Ascending aorta (tissue), 2 donors: ENCODE data around the gene TNRC18. TPM values are rescaled to one million over a fixed set of nuclear protein-coding genes. Genes with fewer than 3 reads are reported as not detected.

Source experiments
- DNase-seq, 2 donors: peaks; one replicate each; pipeline ENCODE4 v3.0.0-alpha.2; 2019; ENCODE audit warnings: low spot score in 2 of 2
- H3K27ac ChIP-seq, 2 donors: fragments of 200-600 bp; sonication (generic); one replicate each; pipeline ENCODE4 v1.5.1; 2016 to 2017; ENCODE audit warnings: mild to moderate bottlenecking in 1 of 2
- H3K27me3 ChIP-seq: fragments of 200-600 bp; sonication (generic); one replicate; pipeline ENCODE4 v1.5.1; 2017
- H3K36me3 ChIP-seq, 2 donors: fragments of 200-600 bp; sonication (generic); one replicate each; pipeline ENCODE4 v1.5.1; 2016
- H3K4me1 ChIP-seq, 2 donors: fragments of 200-600 bp; sonication (generic); one replicate each; pipeline ENCODE4 v1.5.1; 2016 to 2017; ENCODE audit warnings: mild to moderate bottlenecking in 1 of 2
- H3K4me3 ChIP-seq, 2 donors: fragments of 200-600 bp; sonication (generic); one replicate each; pipeline ENCODE4 v1.5.1; 2016 to 2017; ENCODE audit warnings: mild to moderate bottlenecking in 1 of 2
- H3K9me3 ChIP-seq, 2 donors: fragments of 200-600 bp; sonication (generic); one replicate each; pipeline ENCODE4 v1.5.1; 2016
- intact Hi-C: fragments of 100-400 bp; cut with DNase I; formaldehyde crosslinking; loops from one replicate; pipeline ENCODE4 v1.15.1; 2023
- total RNA-seq: library from RNA; depleted of rRNA; stranded (reverse); fragments of >200 nt; gene quantifications from one replicate; pipeline ENCODE4 v1.1.0, GENCODE V29; 2016
- TF ChIP-seq, protein P1 (sequence below), 3 experiments: fragments of 200-600 bp in 2 of 3; fragments of 450-650 bp in 1 of 3; sonication (generic) in 2 of 3; IDR thresholded peaks; one replicate each; pipeline ENCODE4 v1.5.1; 2016 to 2019; ENCODE audit warnings: antibody characterized with exemption in 3 of 3, mild to moderate bottlenecking in 1 of 3, moderate library complexity in 1 of 3

Gene TNRC18
- total RNA-seq, 1 donor from 2014 or later, result 240 TPM

DNA sequence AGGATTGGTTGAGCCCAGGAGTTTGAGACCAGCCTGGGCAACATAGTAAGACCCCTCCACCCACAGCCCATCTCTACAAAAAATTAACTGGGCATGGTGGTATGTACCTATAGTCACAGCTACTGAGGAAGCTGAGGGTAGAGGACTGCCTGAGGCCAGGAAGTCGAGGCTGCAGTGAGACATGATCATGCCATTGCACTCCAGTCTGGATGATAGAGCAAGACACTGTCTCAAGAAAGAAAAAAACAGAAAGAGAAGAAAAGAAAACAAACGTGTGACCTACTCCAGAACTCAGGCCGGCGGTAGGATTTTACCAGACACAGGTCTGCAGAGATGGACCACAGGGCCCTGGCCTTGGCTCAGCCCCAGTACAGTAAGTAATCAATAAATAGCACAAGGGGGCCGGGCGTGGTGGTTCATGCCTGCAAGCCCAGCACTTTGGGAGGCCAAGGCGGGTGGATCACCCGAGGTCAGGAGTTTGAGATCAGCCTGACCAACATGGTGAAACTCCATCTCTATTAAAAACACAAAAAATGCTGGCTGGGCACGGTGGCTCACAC lies 35.4 kb upstream of the TNRC18 start:
- no peak for DNase-seq
- Histone ChIP-seq H3K4me1 (peaks cover 0 to 11% of the 10 kb centered on the region in 2 donors), H3K9me3 (no peaks in the 10 kb centered on the region), H3K36me3 (no peaks in the 10 kb centered on the region), H3K27me3 (no peaks in the 10 kb centered on the region), H3K27ac (no peak overlapping the region), H3K4me3 (no peak overlapping the region)
- intact Hi-C loops, result no loop called here
- TF ChIP-seq, protein P1, sequence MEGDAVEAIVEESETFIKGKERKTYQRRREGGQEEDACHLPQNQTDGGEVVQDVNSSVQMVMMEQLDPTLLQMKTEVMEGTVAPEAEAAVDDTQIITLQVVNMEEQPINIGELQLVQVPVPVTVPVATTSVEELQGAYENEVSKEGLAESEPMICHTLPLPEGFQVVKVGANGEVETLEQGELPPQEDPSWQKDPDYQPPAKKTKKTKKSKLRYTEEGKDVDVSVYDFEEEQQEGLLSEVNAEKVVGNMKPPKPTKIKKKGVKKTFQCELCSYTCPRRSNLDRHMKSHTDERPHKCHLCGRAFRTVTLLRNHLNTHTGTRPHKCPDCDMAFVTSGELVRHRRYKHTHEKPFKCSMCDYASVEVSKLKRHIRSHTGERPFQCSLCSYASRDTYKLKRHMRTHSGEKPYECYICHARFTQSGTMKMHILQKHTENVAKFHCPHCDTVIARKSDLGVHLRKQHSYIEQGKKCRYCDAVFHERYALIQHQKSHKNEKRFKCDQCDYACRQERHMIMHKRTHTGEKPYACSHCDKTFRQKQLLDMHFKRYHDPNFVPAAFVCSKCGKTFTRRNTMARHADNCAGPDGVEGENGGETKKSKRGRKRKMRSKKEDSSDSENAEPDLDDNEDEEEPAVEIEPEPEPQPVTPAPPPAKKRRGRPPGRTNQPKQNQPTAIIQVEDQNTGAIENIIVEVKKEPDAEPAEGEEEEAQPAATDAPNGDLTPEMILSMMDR (IDR thresholded peaks at IDR 0.05), result no peak

DNA sequence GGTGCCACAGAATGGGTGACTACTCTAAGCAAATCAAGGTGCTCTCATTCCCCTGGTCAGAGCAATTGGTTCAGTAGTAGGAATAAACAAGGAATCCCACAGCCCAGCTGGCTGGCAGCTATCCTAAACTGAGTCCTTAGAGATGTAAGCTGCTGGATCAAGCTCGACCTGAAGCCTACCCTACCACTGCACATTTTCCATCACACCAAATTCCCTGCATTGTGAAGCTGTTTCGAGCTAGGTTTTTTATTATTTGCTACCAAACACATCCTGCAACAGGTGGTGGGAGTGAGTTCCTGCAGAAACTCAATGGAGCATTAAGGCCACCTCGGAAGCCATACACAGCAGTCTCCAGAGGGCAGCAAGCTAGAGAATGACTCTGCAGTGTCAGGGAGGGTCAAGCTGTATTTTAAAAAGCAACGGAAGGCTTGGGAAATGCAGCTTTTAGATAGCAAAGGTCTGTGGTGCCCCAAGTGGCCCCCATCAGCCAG lies 33.7 kb upstream of the TNRC18 start:
- TF ChIP-seq, protein P1 (IDR thresholded peaks at IDR 0.05), result no peak
- Histone ChIP-seq H3K27me3 (no peaks in the 10 kb centered on the region), H3K4me1 (peaks cover 0 to 11% of the 10 kb centered on the region in 2 donors), H3K9me3 (no peaks in the 10 kb centered on the region), H3K27ac (peak overlapping the region; percentile 68 to 77), H3K4me3 (peak overlapping the region in 1 of 2 donors; percentile 24), H3K36me3 (no peaks in the 10 kb centered on the region)
- DNase-seq, result no peak
- intact Hi-C loops, result loop anchor here (2.0 kb wide), 1 partner anchor 26 kb away; no protein-coding TSS in a partner anchor

DNA sequence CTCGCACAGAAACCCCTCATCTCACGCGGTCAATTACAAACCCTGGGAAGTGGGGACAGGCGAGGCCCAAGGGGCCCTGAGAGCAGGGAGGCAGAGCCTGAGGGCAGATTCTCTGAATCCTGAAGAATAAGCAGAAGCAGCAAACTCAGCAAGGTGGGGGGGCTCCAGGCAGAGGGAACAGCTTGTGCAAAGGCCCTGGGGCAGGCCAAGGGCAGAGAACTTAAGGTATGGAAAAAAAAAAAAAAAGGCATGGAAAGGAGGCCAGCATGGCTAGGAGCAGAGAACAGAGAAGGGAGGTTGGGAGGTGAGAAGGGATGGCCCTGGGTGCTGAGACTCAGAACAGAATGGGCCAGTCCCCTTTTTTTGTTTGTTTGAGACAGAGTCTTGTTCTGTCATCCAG lies 32.8 kb upstream of the TNRC18 start:
- TF ChIP-seq, protein P1 (IDR thresholded peaks at IDR 0.05), result no peak
- H3K9me3 ChIP-seq, result no peaks in the 10 kb centered on the region
- H3K27ac ChIP-seq, result no peak overlapping the region
- intact Hi-C loops, result loop anchor here (2.0 kb wide), 1 partner anchor 26 kb away; no protein-coding TSS in a partner anchor
- peaks cover 0 to 11% of the 10 kb centered on the region in 2 donors for H3K4me1 ChIP-seq
- no peak overlapping the region for H3K4me3 ChIP-seq
- no peak for DNase-seq
- H3K36me3 ChIP-seq, result no peaks in the 10 kb centered on the region
- no peaks in the 10 kb centered on the region for H3K27me3 ChIP-seq

DNA sequence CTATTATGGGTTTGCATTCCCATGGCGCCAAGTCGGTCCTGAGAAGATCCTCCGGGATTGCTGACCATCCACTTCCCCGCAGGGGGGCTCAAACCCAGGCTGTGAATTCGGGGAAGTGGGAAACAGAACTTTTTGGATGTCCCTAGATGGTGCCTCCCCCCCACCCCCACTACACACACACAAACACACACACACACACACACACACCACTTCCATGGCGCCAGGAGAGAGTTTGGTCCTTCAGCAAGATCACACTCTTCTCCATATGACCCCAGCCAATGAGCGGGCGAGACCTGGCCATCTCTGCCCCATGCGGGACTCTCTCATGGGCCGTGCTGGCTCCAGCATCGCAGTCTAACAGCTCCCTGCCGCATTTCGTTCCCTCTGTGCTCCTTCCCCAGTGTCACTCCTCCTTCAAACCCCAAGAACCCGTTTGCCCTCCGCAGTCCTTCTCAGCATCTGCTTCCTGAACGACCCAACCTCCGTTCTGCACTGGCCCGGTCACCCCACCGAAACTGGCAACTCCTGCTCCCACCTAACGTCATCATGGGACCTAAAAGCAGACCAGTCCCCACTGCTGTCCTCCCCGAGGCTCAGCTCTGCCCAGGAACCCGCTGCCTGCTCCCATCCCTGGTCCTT lies 32.1 kb upstream of the TNRC18 start:
- Histone ChIP-seq H3K27me3 (no peaks in the 10 kb centered on the region), H3K36me3 (no peaks in the 10 kb centered on the region), H3K27ac (no peak overlapping the region), H3K9me3 (no peaks in the 10 kb centered on the region), H3K4me1 (peaks cover 0 to 11% of the 10 kb centered on the region in 2 donors), H3K4me3 (no peak overlapping the region)
- TF ChIP-seq, protein P1 (IDR thresholded peaks at IDR 0.05), result no peak
- intact Hi-C loops, result loop anchor here (2.0 kb wide), 1 partner anchor 25 kb away; no protein-coding TSS in a partner anchor
- no peak for DNase-seq

DNA sequence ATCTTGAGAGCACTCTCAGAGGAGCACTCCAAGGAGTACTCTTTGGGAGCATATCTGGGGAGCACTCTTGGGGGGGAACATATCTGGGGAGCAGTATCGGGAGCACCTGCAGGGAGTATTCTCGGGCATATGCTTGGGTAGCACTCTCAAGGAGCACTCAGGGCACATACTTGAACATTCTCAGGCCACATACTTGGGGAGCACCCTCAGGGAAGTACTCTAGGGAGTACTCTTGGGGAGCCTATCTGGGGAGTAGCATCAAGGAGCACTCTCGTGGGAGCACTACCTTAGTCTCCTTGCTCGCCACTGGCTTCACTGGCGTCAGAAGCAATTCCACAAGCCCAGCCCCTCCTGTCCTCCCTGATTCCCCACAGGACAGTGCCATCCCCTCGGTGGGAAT lies 31.5 kb upstream of the TNRC18 start:
- intact Hi-C loops, result no loop called here
- Histone ChIP-seq H3K36me3 (no peaks in the 10 kb centered on the region), H3K9me3 (no peaks in the 10 kb centered on the region), H3K4me3 (no peak overlapping the region), H3K27me3 (no peaks in the 10 kb centered on the region), H3K27ac (no peak overlapping the region), H3K4me1 (peaks cover 0 to 14% of the 10 kb centered on the region in 2 donors)
- TF ChIP-seq, protein P1 (IDR thresholded peaks at IDR 0.05), result no peak
- DNase-seq, result no peak
